Osteoblast (primary cell): ENCODE data around the gene ASB4. TPM values are rescaled to one million over a fixed set of nuclear protein-coding genes. Genes with fewer than 3 reads are reported as not detected.

ENCODE experiments used
- DNase-seq: peaks from one replicate; pipeline ENCODE4 v3.0.0; 2011; ENCODE audit warnings: low spot score, mixed read lengths; ENCODE audit not compliant: insufficient read length; ENCODE audit errors: missing footprints
- H2AFZ ChIP-seq: 2 replicates; pipeline ENCODE4 v1.6.0; 2011; ENCODE audit warnings: mild to moderate bottlenecking, low read length
- H3K27ac ChIP-seq: 2 replicates; pipeline ENCODE4 v1.5.1; 2011; ENCODE audit warnings: mild to moderate bottlenecking, low read depth, low read length, moderate library complexity
- H3K27me3 ChIP-seq: 2 replicates; pipeline ENCODE4 v1.6.0; 2012; ENCODE audit warnings: mild to moderate bottlenecking, control low read depth, inconsistent platforms, low read length, moderate library complexity; ENCODE audit not compliant: insufficient read depth
- H3K36me3 ChIP-seq: 2 replicates; pipeline ENCODE4 v1.5.1; 2011; ENCODE audit warnings: mild to moderate bottlenecking, low read length, control low read depth, moderate library complexity; ENCODE audit not compliant: insufficient read depth
- H3K4me1 ChIP-seq: 2 replicates; pipeline ENCODE4 v1.5.1; 2011; ENCODE audit warnings: mild to moderate bottlenecking, low read length, control low read depth, moderate library complexity; ENCODE audit not compliant: insufficient read depth
- H3K4me2 ChIP-seq: 2 replicates; pipeline ENCODE4 v1.6.0; 2011; ENCODE audit warnings: mild to moderate bottlenecking, low read length; ENCODE audit not compliant: insufficient read depth
- H3K4me3 ChIP-seq: fragments of 200-600 bp; sonication (generic); 3 replicates; pipeline ENCODE4 v1.5.1; 2012; ENCODE audit warnings: mild to moderate bottlenecking, low read length, inconsistent platforms; ENCODE audit not compliant: insufficient read depth
- H3K79me2 ChIP-seq: 2 replicates; pipeline ENCODE4 v1.6.0; 2012; ENCODE audit warnings: mild to moderate bottlenecking, low read length, control low read depth, inconsistent platforms; ENCODE audit not compliant: insufficient read depth
- H3K9me3 ChIP-seq: 2 replicates; pipeline ENCODE4 v1.5.1; 2011; ENCODE audit warnings: low read depth, low read length, control low read depth
- H4K20me1 ChIP-seq: 2 replicates; pipeline ENCODE4 v1.6.0; 2012; ENCODE audit warnings: mild to moderate bottlenecking, low read length, control low read depth; ENCODE audit not compliant: insufficient read depth
- CTCF ChIP-seq: IDR thresholded peaks from 2 replicates; pipeline ENCODE4 v1.5.1; 2011; ENCODE audit warnings: mild to moderate bottlenecking, low read depth, low read length, moderate library complexity; ENCODE audit errors: extremely low read depth
- total RNA-seq: library from RNA; depleted of rRNA; stranded (reverse); fragments of >200 nt; gene quantifications from 2 replicates; pipeline ENCODE4 v1.2.3, GENCODE V29; 2012

Gene ASB4
- total RNA-seq, 1 donor: not detected

- no peaks in the 10 kb centered on the region for H3K79me2 ChIP-seq
- peaks cover 4% of the 10 kb centered on the region for H3K27me3 ChIP-seq
- no peak for TF ChIP-seq CTCF
- H3K4me1 ChIP-seq: no peaks in the 10 kb centered on the region
- no peak for DNase-seq
- H2AFZ ChIP-seq: no peak overlapping the region
- no peak overlapping the region for H3K4me2 ChIP-seq
- no peak overlapping the region for H3K27ac ChIP-seq
- no peaks in the 10 kb centered on the region for H3K9me3 ChIP-seq
- H4K20me1 ChIP-seq: no peaks in the 10 kb centered on the region
- H3K4me3 ChIP-seq: no peak overlapping the region
- no peaks in the 10 kb centered on the region for H3K36me3 ChIP-seq
Measured at GRCh38 chr7:95577137-95577536, 91.4 kb downstream of the ASB4 start.

GRCh38 chr7:95578299-95578855, 92.6 kb downstream of the ASB4 start:
- no peak overlapping the region for H3K4me3 ChIP-seq
- no peaks in the 10 kb centered on the region for H3K79me2 ChIP-seq
- H3K36me3 ChIP-seq: no peaks in the 10 kb centered on the region
- DNase-seq: no peak
- H3K9me3 ChIP-seq: no peaks in the 10 kb centered on the region
- H4K20me1 ChIP-seq: no peaks in the 10 kb centered on the region
- no peak for TF ChIP-seq CTCF
- no peak overlapping the region for H3K27ac ChIP-seq
- H3K4me2 ChIP-seq: no peak overlapping the region
- H2AFZ ChIP-seq: no peak overlapping the region
- no peaks in the 10 kb centered on the region for H3K4me1 ChIP-seq
- peaks cover 4% of the 10 kb centered on the region for H3K27me3 ChIP-seq

GRCh38 chr7:95579318-95579717, 93.6 kb downstream of the ASB4 start:
- no peak overlapping the region for H3K27ac ChIP-seq
- no peaks in the 10 kb centered on the region for H3K4me1 ChIP-seq
- TF ChIP-seq CTCF: no peak
- H3K27me3 ChIP-seq: peaks cover 4% of the 10 kb centered on the region
- no peak overlapping the region for H3K4me2 ChIP-seq
- H4K20me1 ChIP-seq: no peaks in the 10 kb centered on the region
- H3K9me3 ChIP-seq: no peaks in the 10 kb centered on the region
- no peaks in the 10 kb centered on the region for H3K36me3 ChIP-seq
- DNase-seq: no peak
- H3K4me3 ChIP-seq: no peak overlapping the region
- no peak overlapping the region for H2AFZ ChIP-seq
- H3K79me2 ChIP-seq: no peaks in the 10 kb centered on the region

GRCh38 chr7:95581467-95581866, 95.7 kb downstream of the ASB4 start:
- H3K9me3 ChIP-seq: no peaks in the 10 kb centered on the region
- no peaks in the 10 kb centered on the region for H4K20me1 ChIP-seq
- H3K4me2 ChIP-seq: no peak overlapping the region
- no peak for TF ChIP-seq CTCF
- no peak overlapping the region for H3K4me3 ChIP-seq
- H3K79me2 ChIP-seq: no peaks in the 10 kb centered on the region
- no peaks in the 10 kb centered on the region for H3K27me3 ChIP-seq
- H2AFZ ChIP-seq: no peak overlapping the region
- H3K36me3 ChIP-seq: no peaks in the 10 kb centered on the region
- DNase-seq: no peak
- no peak overlapping the region for H3K27ac ChIP-seq
- no peaks in the 10 kb centered on the region for H3K4me1 ChIP-seq
